SK-N-MC (cell line): ENCODE results near the gene DTD1.

ENCODE experiments used
- EZH2 ChIP-seq: fragments of 200-600 bp; sonication (generic); IDR thresholded peaks from one replicate; pipeline ENCODE4 v1.6.1; 2017; ENCODE audit warnings: antibody characterized with exemption
- FOXP2 ChIP-seq: optimal IDR thresholded peaks from 2 replicates; pipeline ENCODE3; 2011; ENCODE audit warnings: mild to moderate bottlenecking, moderate library complexity; ENCODE audit not compliant: insufficient read depth; ENCODE audit errors: extremely low read length, control extremely low read depth
- POLR2AphosphoS5 ChIP-seq: IDR thresholded peaks from 2 replicates; pipeline ENCODE4 v1.6.1; 2012; ENCODE audit warnings: mild to moderate bottlenecking, low read depth, low read length, borderline replicate concordance

DNA sequence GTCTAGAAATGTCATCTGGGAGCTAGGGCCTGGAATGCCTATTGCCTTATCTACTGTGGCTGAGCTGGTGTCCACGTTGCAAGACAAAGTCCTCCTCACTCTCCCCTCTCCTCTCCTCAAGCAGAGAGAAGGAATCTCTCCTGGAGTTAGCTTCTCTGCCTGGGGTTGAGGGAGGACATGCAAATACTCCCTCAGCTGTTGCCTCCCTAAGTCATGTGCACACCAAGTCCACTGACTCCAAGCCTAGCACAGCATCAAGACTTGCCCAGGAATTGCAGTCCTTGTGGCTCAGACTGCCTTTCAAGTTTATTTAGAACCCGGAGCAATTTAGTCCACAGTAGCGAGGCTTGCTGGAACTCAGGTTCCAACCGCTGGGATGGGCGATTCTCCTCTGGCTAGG lies 187.8 kb downstream of the DTD1 start:
- TF ChIP-seq EZH2 (no peak), POLR2AphosphoS5 (no peak), FOXP2 (no peak)
